ENCODE data around the gene AGPAT3.

Gene AGPAT3

GRCh38 chr21:43829575-43830119, 35.4 kb upstream of the AGPAT3 start:
- no peaks in the 10 kb centered on the region for H3K4me1 ChIP-seq
- no peak overlapping the region for H3K27ac ChIP-seq
- no peak for TF ChIP-seq CTCF (IDR thresholded peaks at IDR 0.05)
- H3K9me3 ChIP-seq = no peaks in the 10 kb centered on the region
- intact Hi-C loops (cut with DNase I; ENCODE audit: low total_unique reads) = loop anchor here (10.0 kb wide), 1 partner anchor 55 kb away; no protein-coding TSS in a partner anchor
- H3K4me3 ChIP-seq = no peak overlapping the region
- H3K27me3 ChIP-seq = peaks cover 0 to 73% of the 10 kb centered on the region in 2 donors
- DNase-seq = no peak
- no peaks in the 10 kb centered on the region for H3K36me3 ChIP-seq

- no peaks in the 10 kb centered on the region for H3K36me3 ChIP-seq
- no peak overlapping the region for H3K27ac ChIP-seq
- intact Hi-C loops (cut with DNase I; ENCODE audit: low total_unique reads) = no loop called here
- H3K4me3 ChIP-seq = no peak overlapping the region
- no peak for TF ChIP-seq CTCF (IDR thresholded peaks at IDR 0.05)
- H3K9me3 ChIP-seq = no peaks in the 10 kb centered on the region
- DNase-seq = no peak
- peaks cover 0 to 58% of the 10 kb centered on the region in 2 donors for H3K27me3 ChIP-seq
- H3K4me1 ChIP-seq = no peaks in the 10 kb centered on the region
Measured at GRCh38 chr21:43832158-43832550, 32.9 kb upstream of the AGPAT3 start.

DNA sequence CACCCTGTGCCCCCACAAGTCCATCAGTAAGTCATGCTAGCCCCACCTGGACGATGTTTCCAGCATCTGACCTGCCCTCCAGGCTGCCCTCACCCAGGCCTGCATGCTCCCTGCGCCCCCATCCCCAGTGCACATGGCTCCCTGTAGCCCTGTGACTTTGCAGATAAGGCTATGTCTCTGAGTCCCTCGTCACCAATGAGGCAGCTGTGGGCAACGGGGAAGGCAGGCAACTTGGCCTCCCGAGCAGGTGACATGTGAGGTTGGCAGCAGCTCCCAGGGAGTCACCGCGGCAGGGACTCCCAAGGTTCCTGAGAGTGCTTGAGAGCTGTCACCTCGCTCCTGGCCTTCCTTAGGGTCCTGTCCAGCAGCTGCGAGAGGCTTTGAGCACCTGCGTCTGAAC, 32.4 kb upstream of the AGPAT3 start:
- no peak overlapping the region for H3K4me3 ChIP-seq
- no peaks in the 10 kb centered on the region for H3K36me3 ChIP-seq
- peaks cover 0 to 58% of the 10 kb centered on the region in 2 donors for H3K27me3 ChIP-seq
- no peak for TF ChIP-seq CTCF (IDR thresholded peaks at IDR 0.05)
- intact Hi-C loops (cut with DNase I; ENCODE audit: low total_unique reads) = no loop called here
- no peak overlapping the region for H3K27ac ChIP-seq
- no peaks in the 10 kb centered on the region for H3K4me1 ChIP-seq
- DNase-seq = no peak
- H3K9me3 ChIP-seq = no peaks in the 10 kb centered on the region

DNA sequence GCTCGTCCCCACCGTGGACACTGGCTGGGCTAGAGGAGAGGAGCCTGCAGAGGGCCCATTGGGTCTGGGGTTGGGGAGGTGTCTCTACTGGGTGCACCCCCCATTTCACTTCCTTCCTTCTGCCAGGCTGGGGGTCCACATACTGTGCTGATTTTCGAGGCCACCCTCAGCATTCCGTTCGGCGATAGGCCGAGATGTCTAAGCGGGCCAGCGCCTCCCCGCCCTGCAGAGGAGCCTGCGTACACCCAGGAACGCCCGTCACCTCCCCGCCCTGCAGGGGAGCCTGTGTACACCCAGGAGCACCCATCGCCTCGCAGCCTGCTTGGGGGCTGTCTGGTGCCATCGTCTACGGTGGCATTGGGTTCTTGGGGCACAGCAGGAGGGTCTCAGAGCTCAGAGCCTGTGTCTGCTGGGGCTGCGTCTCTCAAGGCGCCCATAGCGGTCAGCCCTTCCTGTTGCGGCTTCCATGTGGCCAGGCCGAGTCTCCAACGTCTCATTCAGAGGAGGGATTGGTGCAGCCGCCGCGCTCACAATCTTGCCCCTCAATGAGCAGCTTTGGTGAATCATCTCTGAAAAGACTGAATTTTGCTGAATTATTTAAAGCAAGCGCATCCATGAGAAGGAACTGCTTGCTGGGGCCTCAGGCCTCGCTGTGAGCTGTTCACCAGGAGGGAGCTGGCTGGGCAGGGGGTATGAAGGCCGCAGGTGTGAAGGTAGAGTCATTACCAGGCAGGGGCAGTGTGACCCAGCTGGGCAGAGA, 30.7 kb upstream of the AGPAT3 start:
- Histone ChIP-seq H3K27me3 (peaks cover 0 to 52% of the 10 kb centered on the region in 2 donors), H3K4me3 (no peak overlapping the region), H3K9me3 (no peaks in the 10 kb centered on the region), H3K4me1 (no peaks in the 10 kb centered on the region), H3K36me3 (no peaks in the 10 kb centered on the region), H3K27ac (no peak overlapping the region)
- no peak for TF ChIP-seq CTCF (IDR thresholded peaks at IDR 0.05)
- intact Hi-C loops (cut with DNase I; ENCODE audit: low total_unique reads) = no loop called here
- DNase-seq = no peak

DNA sequence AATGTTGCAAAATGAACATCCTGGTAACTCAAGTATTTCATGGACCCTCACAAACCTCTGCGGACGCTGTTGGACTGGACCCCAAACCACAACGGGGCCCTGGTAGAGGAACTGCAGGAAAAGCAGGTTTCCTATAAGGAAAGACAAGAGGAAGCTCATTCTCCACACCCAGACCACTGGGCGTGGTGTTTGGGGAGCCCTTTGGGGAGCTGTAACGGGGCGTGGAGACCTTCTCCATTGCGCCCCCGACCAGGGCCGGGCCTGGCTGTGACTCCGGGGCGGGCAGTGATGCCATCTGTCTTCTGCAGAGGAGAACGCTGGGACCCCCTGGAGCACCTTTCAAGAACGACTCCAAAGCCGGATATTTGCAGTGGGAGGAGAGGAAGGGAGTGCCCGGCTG, 30.0 kb upstream of the AGPAT3 start:
- Histone ChIP-seq H3K4me3 (no peak overlapping the region), H3K36me3 (no peaks in the 10 kb centered on the region), H3K4me1 (no peaks in the 10 kb centered on the region), H3K27me3 (peaks cover 0 to 45% of the 10 kb centered on the region in 2 donors), H3K27ac (no peak overlapping the region), H3K9me3 (no peaks in the 10 kb centered on the region)
- no peak for DNase-seq
- TF ChIP-seq CTCF (IDR thresholded peaks at IDR 0.05) = no peak
- intact Hi-C loops (cut with DNase I; ENCODE audit: low total_unique reads) = no loop called here
